GM12878 (cell line): ENCODE data around the gene GNPTAB. TPM values are rescaled to one million over a fixed set of nuclear protein-coding genes. Genes with fewer than 3 reads are reported as not detected.

Experiments used
- ATAC-seq: fragments of 200-7000 bp; cut with Tn5 transposase; 3 replicates; pipeline ENCODE4 v1.9.1; 2020; ENCODE audit warnings: mild to moderate bottlenecking, moderate library complexity
- BruUV-seq: library from RNA; stranded (reverse); fragments of 400-500 nt; replicated peaks from 2 replicates; lab custom pipeline; 2021; lab: Mats Ljungman, UMichigan
- CTCF ChIA-PET: fragments of 300-600 bp; sonication (Branson Sonifier 250); formaldehyde crosslinking; extraction: SDS; loops from one replicate; lab custom pipeline; 2021; ENCODE audit warnings: inconsistent platforms; lab: Yijun Ruan, JAX
- POLR2A ChIA-PET: fragments of 350-600 bp; formaldehyde crosslinking; extraction: SDS; loops from one replicate; lab custom pipeline; 2021; ENCODE audit warnings: inconsistent platforms; lab: Charles Lee
- RAD21 ChIA-PET: fragments of 300-600 bp; sonication (Branson Sonifier 250); formaldehyde crosslinking; loops from one replicate; lab custom pipeline; 2023; ENCODE audit warnings: antibody characterized with exemption; ENCODE audit not compliant: unreplicated experiment; lab: Charles Lee
- SMC1A ChIA-PET: fragments of 300-600 bp; sonication (Branson Sonifier 250); formaldehyde crosslinking; loops from one replicate; lab custom pipeline; 2023; ENCODE audit not compliant: unreplicated experiment, uncharacterized antibody; lab: Charles Lee
- DNase-seq: peaks from one replicate; pipeline ENCODE4 v3.0.0-alpha.2; 2011; ENCODE audit warnings: low read depth, low spot score
- FAIRE-seq: peaks from 3 replicates; lab custom pipeline; 2011; peaks lifted over from hg19 to GRCh38; lab: Jason Lieb, UNC
- H2AFZ ChIP-seq: 2 replicates; pipeline ENCODE4 v1.6.0; 2011; ENCODE audit warnings: low read depth, low read length, control low read depth; ENCODE audit not compliant: control insufficient read depth
- H3K27ac ChIP-seq: 2 replicates; pipeline ENCODE4 v1.5.1; 2011; ENCODE audit warnings: control low read depth; ENCODE audit not compliant: control insufficient read depth, insufficient read depth
- H3K27me3 ChIP-seq, 2 experiments: replicated peaks in 1 of 2; 2 replicates each; pipeline versions ENCODE4 v1.6.0 to v1.6.1; 2011; ENCODE audit warnings: low read length in 1 of 2; ENCODE audit not compliant: control insufficient read depth in 2 of 2, insufficient read depth in 2 of 2
- H3K36me3 ChIP-seq, 2 experiments: 2 replicates each; pipeline ENCODE4 v1.5.1; 2011; ENCODE audit warnings: low read length in 1 of 2; ENCODE audit not compliant: control insufficient read depth in 2 of 2, insufficient read depth in 2 of 2
- H3K4me1 ChIP-seq: 2 replicates; pipeline ENCODE4 v1.6.1; 2011; ENCODE audit warnings: mild to moderate bottlenecking, low read length, moderate library complexity, mixed read lengths; ENCODE audit not compliant: control insufficient read depth, insufficient read depth
- H3K4me2 ChIP-seq: 2 replicates; pipeline ENCODE4 v1.6.0; 2011; ENCODE audit warnings: control low read depth; ENCODE audit not compliant: control insufficient read depth, insufficient read depth
- H3K4me3 ChIP-seq: fragments of 200-600 bp; sonication (generic); 2 replicates; pipeline ENCODE4 v1.5.1; 2016
- H3K79me2 ChIP-seq: 2 replicates; pipeline ENCODE4 v1.6.0; 2011; ENCODE audit warnings: low read length; ENCODE audit not compliant: control insufficient read depth, insufficient read depth
- H3K9ac ChIP-seq: 2 replicates; pipeline ENCODE4 v1.8.0; 2011; ENCODE audit warnings: low read length, control low read depth, mixed read lengths; ENCODE audit not compliant: control insufficient read depth, insufficient read depth
- H3K9me3 ChIP-seq: replicated peaks from 3 replicates; pipeline ENCODE4 v1.5.1; 2011; ENCODE audit warnings: mild to moderate bottlenecking, low read length; ENCODE audit not compliant: control insufficient read depth, insufficient read depth
- H4K20me1 ChIP-seq: 2 replicates; pipeline ENCODE4 v1.6.0; 2011; ENCODE audit not compliant: control insufficient read depth, insufficient read depth
- NRF1 ChIP-seq: conservative IDR thresholded peaks from 2 replicates; pipeline ENCODE4 v1.6.1; 2011; ENCODE audit warnings: mild to moderate bottlenecking, low read depth, low read length, improper control_type of control experiment
- SIN3A ChIP-seq: IDR thresholded peaks from 2 replicates; pipeline ENCODE4 v1.6.1; 2012; ENCODE audit warnings: low read depth, low read length, improper control_type of control experiment
- SP1 ChIP-seq: IDR thresholded peaks from one replicate; pipeline ENCODE4 v1.6.1; 2011; ENCODE audit warnings: low read depth, low read length
- WGBS: methylation state at CpG from one replicate; pipeline ENCODE4 v1.1.6; 2016; ENCODE audit warnings: low lambda C conversion rate; ENCODE audit not compliant: insufficient replicate concordance, insufficient coverage; ENCODE audit errors: missing lambda C conversion rate; 5-methylcytosine and 5-hydroxymethylcytosine counted together
- in situ Hi-C: fragments of 300-500 bp; cut with MboI; formaldehyde crosslinking; loops from 9 replicates; pipeline ENCODE4 v1.14.3; 2018; ENCODE audit warnings: mixed read lengths
- intact Hi-C: fragments of 100-400 bp; cut with micrococcal nuclease; formaldehyde crosslinking; loops from one replicate; pipeline ENCODE4 v1.14.2; 2022; ENCODE audit not compliant: unreplicated experiment
- polyA plus RNA-seq, 11 experiments: library from polyadenylated mRNA; depleted of rRNA in 4 of 11; unstranded in 6 of 11; stranded (reverse) in 5 of 11; fragments of >200 nt; fragmentation: Nextera tagmentation in 4 of 11; fragmentation: Illumina TruSeq in 1 of 11; extraction: Ambion mirVana in 4 of 11; extraction: Trizol in 1 of 11; gene quantifications; 1 replicate in 1 of 11; 2 replicates in 10 of 11; pipeline versions ENCODE4 v1.2.1 to v1.2.3, GENCODE V29; 2011 to 2016; ENCODE audit warnings: inconsistent platforms in 2 of 11, missing spikeins in 2 of 11, low read depth in 1 of 11
- total RNA-seq, 4 experiments: library from RNA; depleted of rRNA in 3 of 4; stranded (reverse); fragments of >200 nt in 3 of 4; fragmentation: Illumina TruSeq in 1 of 4; extraction: Trizol in 1 of 4; gene quantifications; 2 replicates each; pipeline versions ENCODE4 v1.2.1 to v1.2.3, GENCODE V29; 2013 to 2021
- TF ChIP-seq, protein P1 (sequence below): fragments of 450-650 bp; IDR thresholded peaks from 2 replicates; pipeline ENCODE4 v1.6.1; 2017; ENCODE audit warnings: mild to moderate bottlenecking, moderate library complexity

Gene GNPTAB
- total and polyA plus RNA-seq, 10 of the 15 experiments (the other 5 are each of a cell fraction or from before 2014, with no cell fraction given), result 9.8 to 38.9 (median 35.3) TPM

DNA sequence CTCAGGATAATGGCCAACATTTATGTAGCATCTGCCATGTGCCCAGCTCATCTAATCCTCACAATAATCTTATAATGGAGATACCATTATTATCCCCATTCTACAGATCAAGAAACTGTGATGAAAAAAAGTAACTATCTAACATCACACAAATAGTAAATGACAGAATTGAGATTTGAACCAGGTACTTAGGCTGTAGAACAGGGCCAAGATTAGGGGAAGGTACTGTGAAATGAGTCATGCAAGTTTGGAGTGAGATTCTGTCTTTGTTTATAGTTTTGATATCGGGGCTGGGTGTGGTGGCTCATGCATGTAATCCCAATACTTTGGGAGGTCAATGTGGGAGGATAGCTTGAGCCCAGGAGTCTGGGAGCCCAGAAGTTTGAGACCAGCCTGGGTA is 1.3 kb upstream of the GNPTAB start:
- Histone ChIP-seq H4K20me1 (no peaks in the 10 kb centered on the region), H3K27me3 (no peaks in the 10 kb centered on the region), H3K79me2 (peaks cover 34% of the 10 kb centered on the region), H3K36me3 (no peaks in the 10 kb centered on the region), H3K27ac (no peak overlapping the region), H3K4me1 (peaks cover 3% of the 10 kb centered on the region; the same call in 1 of the 2 replicates), H2AFZ (no peak overlapping the region), H3K4me2 (no peak overlapping the region), H3K9ac (no peak overlapping the region), H3K9me3 (no peaks in the 10 kb centered on the region), H3K4me3 (no peak overlapping the region)
- 29% methylated on average over 1 of the region's 1 CpG for WGBS
- POLR2A ChIA-PET, result interaction anchor here (1.1 to 1.5 kb wide), 2 partner anchors 10 to 32 kb away, joined by 3 read pairs; no protein-coding TSS in a partner anchor
- CTCF ChIA-PET, result interaction anchor here (0.6 to 9.6 kb wide), 9 partner anchors 6 to 265 kb away, joined by 3 to 171 read pairs (median 19); no protein-coding TSS in a partner anchor
- no TSS peak for BruUV-seq
- ATAC-seq, result no peak
- no peak for TF ChIP-seq NRF1
- no peak for TF ChIP-seq SP1
- TF ChIP-seq SIN3A, result no peak
- TF ChIP-seq, protein P1, sequence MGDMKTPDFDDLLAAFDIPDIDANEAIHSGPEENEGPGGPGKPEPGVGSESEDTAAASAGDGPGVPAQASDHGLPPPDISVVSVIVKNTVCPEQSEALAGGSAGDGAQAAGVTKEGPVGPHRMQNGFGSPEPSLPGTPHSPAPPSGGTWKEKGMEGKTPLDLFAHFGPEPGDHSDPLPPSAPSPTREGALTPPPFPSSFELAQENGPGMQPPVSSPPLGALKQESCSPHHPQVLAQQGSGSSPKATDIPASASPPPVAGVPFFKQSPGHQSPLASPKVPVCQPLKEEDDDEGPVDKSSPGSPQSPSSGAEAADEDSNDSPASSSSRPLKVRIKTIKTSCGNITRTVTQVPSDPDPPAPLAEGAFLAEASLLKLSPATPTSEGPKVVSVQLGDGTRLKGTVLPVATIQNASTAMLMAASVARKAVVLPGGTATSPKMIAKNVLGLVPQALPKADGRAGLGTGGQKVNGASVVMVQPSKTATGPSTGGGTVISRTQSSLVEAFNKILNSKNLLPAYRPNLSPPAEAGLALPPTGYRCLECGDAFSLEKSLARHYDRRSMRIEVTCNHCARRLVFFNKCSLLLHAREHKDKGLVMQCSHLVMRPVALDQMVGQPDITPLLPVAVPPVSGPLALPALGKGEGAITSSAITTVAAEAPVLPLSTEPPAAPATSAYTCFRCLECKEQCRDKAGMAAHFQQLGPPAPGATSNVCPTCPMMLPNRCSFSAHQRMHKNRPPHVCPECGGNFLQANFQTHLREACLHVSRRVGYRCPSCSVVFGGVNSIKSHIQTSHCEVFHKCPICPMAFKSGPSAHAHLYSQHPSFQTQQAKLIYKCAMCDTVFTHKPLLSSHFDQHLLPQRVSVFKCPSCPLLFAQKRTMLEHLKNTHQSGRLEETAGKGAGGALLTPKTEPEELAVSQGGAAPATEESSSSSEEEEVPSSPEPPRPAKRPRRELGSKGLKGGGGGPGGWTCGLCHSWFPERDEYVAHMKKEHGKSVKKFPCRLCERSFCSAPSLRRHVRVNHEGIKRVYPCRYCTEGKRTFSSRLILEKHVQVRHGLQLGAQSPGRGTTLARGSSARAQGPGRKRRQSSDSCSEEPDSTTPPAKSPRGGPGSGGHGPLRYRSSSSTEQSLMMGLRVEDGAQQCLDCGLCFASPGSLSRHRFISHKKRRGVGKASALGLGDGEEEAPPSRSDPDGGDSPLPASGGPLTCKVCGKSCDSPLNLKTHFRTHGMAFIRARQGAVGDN, result no peak
- SMC1A ChIA-PET, result interaction anchor here (3.1 to 10.8 kb wide), 4 partner anchors 8 to 60 kb away, joined by 17 to 123 read pairs (median 68); no protein-coding TSS in a partner anchor
- intact Hi-C loops (no loop called here), in situ Hi-C loops (loop anchor here (10.0 kb wide), 1 partner anchor 57 kb away; no protein-coding TSS in a partner anchor)
- RAD21 ChIA-PET, result interaction anchor here (1.1 to 10.1 kb wide), 6 partner anchors 23 to 102 kb away, joined by 4 to 142 read pairs (median 5); no protein-coding TSS in a partner anchor
- FAIRE-seq, result no peak
- no peak for DNase-seq
